T-helper 1 cell treated with Interleukin-12 subunit alpha and Interleukin-12 subunit beta and Interleukin-4 antibody, amounts not matched to agents 30 μg/mL and 1 μg/mL, for 36 hours (primary cell): ENCODE results near the gene AOPEP.

Source experiments
- H3K27ac Mint-ChIP-seq: one replicate; pipeline ENCODE4 v1.8.0; 2021; ENCODE audit warnings: mild to moderate bottlenecking, mixed read lengths
- H3K27me3 Mint-ChIP-seq: one replicate; pipeline ENCODE4 v1.8.0; 2021; ENCODE audit warnings: low read depth, mixed read lengths
- H3K36me3 Mint-ChIP-seq: one replicate; pipeline ENCODE4 v1.8.0; 2021; ENCODE audit warnings: low read depth, mixed read lengths
- H3K4me1 Mint-ChIP-seq: one replicate; pipeline ENCODE4 v1.8.0; 2021; ENCODE audit warnings: low read depth, mixed read lengths
- H3K4me3 Mint-ChIP-seq: one replicate; pipeline ENCODE4 v1.8.0; 2021; ENCODE audit warnings: mild to moderate bottlenecking, moderate library complexity, mixed read lengths
- H3K9me3 Mint-ChIP-seq: one replicate; pipeline ENCODE4 v1.8.0; 2021; ENCODE audit warnings: mixed read lengths

Gene AOPEP

DNA sequence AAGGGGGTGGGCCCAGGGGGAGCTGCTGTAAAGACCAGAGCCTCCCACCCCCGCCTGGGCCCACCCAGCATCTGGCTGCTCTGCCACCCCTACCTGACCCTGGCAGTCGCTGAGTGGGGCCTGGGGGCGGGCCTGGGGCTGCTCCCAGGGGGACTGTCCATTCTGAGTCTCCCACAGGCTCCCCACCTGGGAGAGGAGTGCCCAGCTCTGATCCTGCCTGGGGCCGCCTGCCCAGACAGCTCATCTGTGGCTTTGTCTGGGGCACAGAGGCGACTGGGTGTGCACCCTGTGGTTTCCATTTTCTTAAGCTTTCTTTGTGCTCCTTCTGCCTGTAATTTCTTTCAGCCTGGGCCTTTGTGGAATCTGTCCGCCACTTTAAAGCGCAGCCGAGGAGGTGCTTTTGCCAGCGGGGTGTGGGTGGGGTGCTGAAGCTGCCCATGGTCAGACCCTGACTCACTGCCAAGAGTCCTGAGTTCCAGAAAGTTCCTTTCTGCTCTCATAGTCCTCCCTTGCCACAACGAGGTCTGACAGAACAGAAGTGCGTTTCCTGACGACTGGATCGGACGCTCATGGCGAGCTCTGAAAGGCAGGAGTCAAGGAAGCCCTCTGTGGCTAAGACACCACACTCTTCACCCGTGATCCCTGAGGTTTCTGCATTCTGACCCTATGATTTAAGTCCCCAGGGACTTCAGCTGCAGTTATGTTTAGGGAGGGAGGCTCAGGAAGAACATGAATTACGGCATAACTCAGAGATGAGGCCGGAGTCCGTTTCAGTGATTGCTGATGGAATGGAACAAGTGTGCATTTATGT is 366.0 kb downstream of the AOPEP start:
- no peaks in the 10 kb centered on the region for H3K9me3 Mint-ChIP-seq
- no peaks in the 10 kb centered on the region for H3K27me3 Mint-ChIP-seq
- no peak overlapping the region for H3K27ac Mint-ChIP-seq
- H3K36me3 Mint-ChIP-seq: no peaks in the 10 kb centered on the region
- peaks cover 11% of the 10 kb centered on the region for H3K4me1 Mint-ChIP-seq
- no peak overlapping the region for H3K4me3 Mint-ChIP-seq

GRCh38 chr9:95093586-95093985 is 367.1 kb downstream of the AOPEP start:
- Mint-ChIP-seq H3K4me1 (peaks cover 11% of the 10 kb centered on the region), H3K27ac (no peak overlapping the region), H3K9me3 (no peaks in the 10 kb centered on the region), H3K36me3 (no peaks in the 10 kb centered on the region), H3K4me3 (no peak overlapping the region), H3K27me3 (no peaks in the 10 kb centered on the region)

DNA sequence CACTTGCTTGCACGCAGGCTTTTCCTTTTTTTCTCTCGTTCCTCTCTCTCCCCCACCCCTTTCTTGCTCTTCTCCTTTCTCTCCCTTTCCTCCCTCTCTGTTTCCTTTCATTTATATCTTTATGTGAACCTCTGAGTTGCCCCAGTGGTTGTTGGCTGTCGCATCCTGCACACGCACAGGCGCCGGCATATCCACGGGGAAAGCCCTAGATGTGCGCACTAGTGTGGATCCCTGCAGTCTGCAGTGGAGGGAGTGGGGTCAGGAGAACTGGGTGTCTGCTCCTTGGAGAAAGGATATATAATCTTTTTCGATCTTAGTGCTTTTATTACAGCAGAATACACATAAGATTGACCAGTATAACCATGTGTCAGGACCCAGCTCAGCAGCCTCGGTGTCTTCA is 367.5 kb downstream of the AOPEP start:
- Mint-ChIP-seq H3K4me3 (no peak overlapping the region), H3K9me3 (no peaks in the 10 kb centered on the region)

GRCh38 chr9:95095641-95096355 is 369.3 kb downstream of the AOPEP start:
- H3K4me1 Mint-ChIP-seq: peaks cover 11% of the 10 kb centered on the region
- H3K27me3 Mint-ChIP-seq: no peaks in the 10 kb centered on the region
- no peak overlapping the region for H3K27ac Mint-ChIP-seq
- H3K9me3 Mint-ChIP-seq: no peaks in the 10 kb centered on the region
- H3K36me3 Mint-ChIP-seq: no peaks in the 10 kb centered on the region
- H3K4me3 Mint-ChIP-seq: no peak overlapping the region

More for the DNA sequence above, 367.5 kb downstream of the AOPEP start:
- Mint-ChIP-seq H3K4me1 (peaks cover 11% of the 10 kb centered on the region), H3K27ac (no peak overlapping the region), H3K36me3 (no peaks in the 10 kb centered on the region), H3K27me3 (no peaks in the 10 kb centered on the region)

DNA sequence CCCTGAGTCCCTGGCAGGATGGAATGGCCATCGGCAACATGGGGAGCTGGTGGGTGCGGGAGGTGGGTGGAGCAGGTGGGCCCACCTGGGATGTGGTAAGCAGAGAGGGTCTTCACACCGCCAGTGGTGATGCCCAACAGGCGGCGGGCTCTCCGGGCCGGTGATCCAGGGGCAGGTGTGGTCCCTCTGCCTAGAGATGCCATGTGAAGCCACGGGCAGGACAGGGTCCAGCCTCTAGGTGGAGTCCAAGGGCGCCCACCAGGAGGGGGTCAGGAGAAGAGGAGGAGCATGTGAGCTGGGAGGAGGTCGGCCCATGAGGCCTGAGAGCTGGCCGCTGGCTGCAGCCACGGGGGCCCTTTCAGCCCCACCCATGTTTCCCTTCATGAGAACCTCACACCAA is 369.9 kb downstream of the AOPEP start:
- no peak overlapping the region for H3K27ac Mint-ChIP-seq
- no peaks in the 10 kb centered on the region for H3K36me3 Mint-ChIP-seq
- H3K9me3 Mint-ChIP-seq: no peaks in the 10 kb centered on the region
- no peak overlapping the region for H3K4me3 Mint-ChIP-seq
- peaks cover 11% of the 10 kb centered on the region for H3K4me1 Mint-ChIP-seq
- H3K27me3 Mint-ChIP-seq: no peaks in the 10 kb centered on the region

DNA sequence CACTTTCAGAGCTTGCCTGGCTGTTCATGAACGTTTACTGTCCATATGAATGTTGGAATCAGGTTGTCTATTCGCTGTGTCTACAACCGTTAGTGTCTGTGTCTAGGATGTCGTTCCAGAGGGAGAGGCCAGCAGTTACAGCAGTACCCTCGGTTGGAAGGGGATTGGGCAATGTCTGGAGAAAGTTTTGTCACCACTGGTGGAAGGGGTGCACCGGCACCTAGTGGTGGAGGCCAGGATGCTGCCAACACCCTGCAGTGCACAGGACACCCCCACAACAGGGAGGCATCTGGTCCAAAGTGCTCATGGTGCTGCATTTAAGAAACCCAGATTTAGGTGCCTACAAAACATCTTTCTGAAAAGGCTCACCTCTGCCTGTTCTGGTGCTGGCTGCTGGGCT is 370.3 kb downstream of the AOPEP start:
- Mint-ChIP-seq H3K27ac (no peak overlapping the region), H3K27me3 (no peaks in the 10 kb centered on the region), H3K36me3 (no peaks in the 10 kb centered on the region), H3K4me1 (peaks cover 11% of the 10 kb centered on the region), H3K9me3 (no peaks in the 10 kb centered on the region), H3K4me3 (no peak overlapping the region)

DNA sequence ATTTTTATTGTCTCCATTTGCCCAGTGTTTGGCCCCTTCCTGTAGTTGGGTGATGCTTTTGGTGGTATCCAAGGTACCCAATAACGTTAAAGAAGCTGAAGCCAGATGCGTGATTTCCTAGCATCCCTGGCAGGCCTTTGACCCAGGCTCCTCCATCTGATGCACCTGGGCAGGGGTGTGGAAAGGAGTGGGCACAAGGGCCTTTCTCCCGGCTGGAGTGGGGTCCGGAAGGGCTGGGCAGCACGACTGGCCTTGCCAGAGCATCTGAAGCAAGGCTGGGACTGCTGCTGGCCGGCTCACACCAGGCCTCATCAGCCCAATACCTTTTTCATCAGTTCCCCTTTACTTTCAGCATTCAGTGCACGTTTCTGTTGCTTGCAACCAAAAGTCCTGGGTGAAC is 370.8 kb downstream of the AOPEP start:
- no peaks in the 10 kb centered on the region for H3K36me3 Mint-ChIP-seq
- H3K27ac Mint-ChIP-seq: no peak overlapping the region
- H3K4me1 Mint-ChIP-seq: peaks cover 11% of the 10 kb centered on the region

DNA sequence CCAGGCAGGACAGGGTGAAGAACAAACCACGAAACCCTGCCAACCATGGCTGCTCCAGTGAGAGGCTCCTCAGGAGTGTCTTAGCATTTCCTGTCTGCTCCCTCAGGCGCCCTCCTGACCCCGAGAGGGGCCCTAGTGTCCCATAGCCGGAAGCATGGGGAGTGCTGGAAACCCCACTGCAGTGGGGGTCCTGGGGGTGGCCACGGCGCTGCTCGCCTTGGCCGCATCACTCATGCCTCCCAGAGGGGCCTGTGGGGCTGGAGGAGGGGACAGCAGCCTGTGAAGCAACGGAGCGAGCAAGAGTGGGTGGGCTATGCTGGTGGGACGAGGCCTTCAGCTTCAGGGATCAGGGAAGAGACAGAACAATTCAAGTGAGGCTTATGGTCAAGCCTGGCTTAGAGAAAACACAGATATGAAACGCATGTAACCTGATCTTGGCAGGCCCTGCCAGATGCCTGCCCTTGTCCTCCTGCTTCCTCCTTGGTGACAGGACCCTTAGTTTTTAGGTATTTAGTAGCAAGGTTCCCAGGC is 372.0 kb downstream of the AOPEP start:
- Mint-ChIP-seq H3K4me3 (no peak overlapping the region), H3K27ac (peak overlapping the region; percentile 52), H3K9me3 (no peaks in the 10 kb centered on the region), H3K4me1 (peaks cover 4% of the 10 kb centered on the region), H3K36me3 (no peaks in the 10 kb centered on the region), H3K27me3 (no peaks in the 10 kb centered on the region)

More for the DNA sequence above, 370.8 kb downstream of the AOPEP start:
- no peak overlapping the region for H3K4me3 Mint-ChIP-seq
- no peaks in the 10 kb centered on the region for H3K27me3 Mint-ChIP-seq
- H3K9me3 Mint-ChIP-seq: no peaks in the 10 kb centered on the region

DNA sequence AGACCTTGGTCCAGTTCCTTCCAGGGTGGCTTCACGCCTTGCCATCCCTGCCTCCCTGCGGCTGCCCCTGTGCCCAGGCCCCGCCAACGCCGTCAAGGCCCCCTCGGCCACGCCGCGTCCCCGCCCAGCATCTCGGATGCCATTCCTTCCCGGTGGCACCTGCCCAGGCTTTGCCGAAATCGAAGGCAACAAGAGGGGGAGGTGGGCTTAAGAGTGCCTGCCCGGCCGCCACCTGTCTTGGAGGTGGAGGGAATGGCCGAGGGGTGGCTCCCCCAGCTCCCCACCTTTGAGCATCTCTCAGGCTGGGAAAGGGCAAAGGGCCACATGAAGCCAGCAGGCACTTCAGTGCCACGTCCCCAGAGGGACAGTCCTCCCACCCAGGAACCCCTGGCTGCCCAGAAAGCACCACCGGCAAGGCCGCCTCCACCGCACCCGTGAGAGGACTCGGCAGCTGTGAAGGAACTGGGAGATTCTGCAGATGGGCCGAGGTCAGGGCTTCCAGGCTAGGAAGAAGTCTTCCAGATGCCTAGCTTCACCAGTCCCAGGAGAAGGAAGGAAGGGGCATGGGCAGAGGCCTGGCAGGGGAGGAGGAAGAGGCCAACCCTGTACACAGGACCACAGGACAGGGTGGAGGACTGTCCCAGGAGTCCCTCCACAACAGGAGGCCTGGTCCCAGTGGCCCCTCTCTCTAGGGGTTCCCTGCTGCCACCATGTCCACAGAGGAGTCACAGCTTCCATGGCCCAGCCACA is 373.0 kb downstream of the AOPEP start:
- Mint-ChIP-seq H3K9me3 (no peaks in the 10 kb centered on the region), H3K36me3 (no peaks in the 10 kb centered on the region), H3K27ac (no peak overlapping the region), H3K4me1 (no peaks in the 10 kb centered on the region), H3K27me3 (no peaks in the 10 kb centered on the region), H3K4me3 (no peak overlapping the region)

DNA sequence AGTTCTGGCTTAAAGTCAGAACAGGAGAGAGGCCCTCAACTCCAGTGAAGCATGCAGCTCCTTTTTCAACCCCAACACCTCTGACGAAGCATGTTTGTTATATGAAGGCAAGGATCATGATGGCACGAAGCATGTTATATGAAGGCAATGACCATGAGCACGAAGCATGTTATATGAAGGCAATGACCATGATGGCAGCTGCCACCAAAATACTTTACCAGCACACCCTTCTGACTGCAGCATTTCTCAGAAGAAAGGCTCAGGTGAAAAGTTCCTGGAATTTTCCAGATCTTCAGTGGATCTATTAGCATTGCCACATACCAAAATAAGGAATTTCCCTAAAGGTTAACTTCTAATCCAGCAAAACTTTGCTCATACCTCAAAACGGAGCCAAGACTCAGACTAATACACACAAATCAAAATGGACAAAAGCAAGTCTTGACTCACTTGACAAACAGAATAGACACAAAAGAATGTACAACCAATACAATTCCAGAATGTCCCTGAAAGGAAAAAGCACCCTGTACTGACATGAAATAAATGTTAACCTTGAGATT is 373.6 kb downstream of the AOPEP start:
- Mint-ChIP-seq H3K27ac (no peak overlapping the region), H3K27me3 (no peaks in the 10 kb centered on the region), H3K4me1 (no peaks in the 10 kb centered on the region), H3K9me3 (no peaks in the 10 kb centered on the region), H3K36me3 (no peaks in the 10 kb centered on the region), H3K4me3 (no peak overlapping the region)

DNA sequence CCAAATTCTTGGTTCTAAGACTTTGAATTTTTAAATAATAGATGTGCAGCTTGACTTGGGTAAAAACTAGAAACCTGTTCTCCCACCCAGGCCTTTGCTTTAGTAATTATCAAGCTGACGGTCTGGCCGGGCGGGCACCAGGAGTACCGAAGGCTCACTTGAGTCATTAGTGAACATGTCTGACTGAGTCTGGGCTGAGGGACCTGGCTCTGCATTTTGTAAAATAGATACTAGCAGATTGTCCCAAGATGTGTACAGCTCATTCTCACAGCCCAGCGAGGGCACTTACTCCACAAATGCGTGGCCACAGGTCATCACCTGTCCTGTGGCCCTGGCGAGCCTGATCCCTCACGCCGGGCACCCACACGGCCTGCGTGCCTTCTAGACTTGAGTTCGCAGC is 374.8 kb downstream of the AOPEP start:
- Mint-ChIP-seq H3K4me3 (no peak overlapping the region), H3K27ac (no peak overlapping the region), H3K27me3 (no peaks in the 10 kb centered on the region), H3K36me3 (peaks cover 2% of the 10 kb centered on the region), H3K9me3 (no peaks in the 10 kb centered on the region), H3K4me1 (no peaks in the 10 kb centered on the region)

GRCh38 chr9:95102001-95102433 is 375.5 kb downstream of the AOPEP start:
- Mint-ChIP-seq H3K27ac (no peak overlapping the region), H3K27me3 (no peaks in the 10 kb centered on the region), H3K4me3 (no peak overlapping the region), H3K9me3 (no peaks in the 10 kb centered on the region), H3K36me3 (peaks cover 2% of the 10 kb centered on the region), H3K4me1 (no peaks in the 10 kb centered on the region)

DNA sequence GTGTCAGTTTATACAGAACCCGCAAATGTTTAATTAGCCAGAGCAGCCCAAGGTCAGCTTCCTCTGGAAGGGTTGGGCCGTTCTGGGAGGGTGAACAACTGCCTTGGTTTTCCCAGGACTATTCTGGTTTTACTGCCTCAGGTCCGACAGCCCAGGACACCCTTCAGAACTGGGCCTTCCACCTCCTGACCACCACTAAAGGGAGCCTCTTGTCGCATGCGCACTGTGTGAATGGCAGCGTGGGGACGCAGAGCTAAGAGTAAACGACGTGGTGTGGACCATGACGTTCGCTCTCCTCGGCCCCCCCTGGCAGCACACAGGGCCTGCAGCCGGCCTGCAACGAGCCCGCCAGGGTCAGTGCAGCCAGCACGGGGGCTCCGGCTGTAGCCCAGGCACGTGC is 376.1 kb downstream of the AOPEP start:
- no peaks in the 10 kb centered on the region for H3K27me3 Mint-ChIP-seq
- no peaks in the 10 kb centered on the region for H3K9me3 Mint-ChIP-seq
- no peak overlapping the region for H3K4me3 Mint-ChIP-seq
- peaks cover 2% of the 10 kb centered on the region for H3K36me3 Mint-ChIP-seq
- H3K27ac Mint-ChIP-seq: no peak overlapping the region
- H3K4me1 Mint-ChIP-seq: no peaks in the 10 kb centered on the region

GRCh38 chr9:95103281-95103771 is 376.8 kb downstream of the AOPEP start:
- Mint-ChIP-seq H3K27ac (no peak overlapping the region), H3K36me3 (peaks cover 2% of the 10 kb centered on the region), H3K4me3 (no peak overlapping the region), H3K4me1 (no peaks in the 10 kb centered on the region), H3K9me3 (no peaks in the 10 kb centered on the region), H3K27me3 (no peaks in the 10 kb centered on the region)
